GM21717 (cell line): ENCODE measurements around the gene ADAMTSL1.

Experiments used
- ATAC-seq: cut with Tn5 transposase; IDR thresholded peaks from one replicate; pipeline ENCODE4 v1.9.1; 2021; ENCODE audit warnings: mild to moderate bottlenecking, moderate library complexity; ENCODE audit not compliant: unreplicated experiment

ADAMTSL1 gene

GRCh38 chr9:18550286-18550685 lies 76.3 kb downstream of the ADAMTSL1 start:
- no peak for ATAC-seq

DNA sequence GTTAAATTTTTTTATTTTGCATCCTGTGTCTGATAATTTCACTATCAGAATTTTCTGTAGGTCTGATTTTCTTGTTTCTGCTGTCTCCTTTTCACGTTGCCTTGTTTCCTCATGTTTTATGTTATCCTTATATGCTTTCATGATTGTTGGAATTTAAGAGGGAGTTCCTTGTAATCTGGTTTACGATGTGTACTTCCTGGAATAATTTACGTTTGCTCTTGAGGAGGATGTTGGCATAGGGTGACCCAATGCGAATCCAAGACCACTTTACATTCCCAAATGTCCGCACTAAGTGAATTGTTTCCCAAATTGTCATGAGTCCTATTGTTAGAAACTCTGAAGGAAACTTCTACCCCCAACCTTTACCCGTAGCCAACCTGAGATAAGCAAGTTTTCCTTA lies 80.3 kb downstream of the ADAMTSL1 start:
- ATAC-seq = no peak

DNA sequence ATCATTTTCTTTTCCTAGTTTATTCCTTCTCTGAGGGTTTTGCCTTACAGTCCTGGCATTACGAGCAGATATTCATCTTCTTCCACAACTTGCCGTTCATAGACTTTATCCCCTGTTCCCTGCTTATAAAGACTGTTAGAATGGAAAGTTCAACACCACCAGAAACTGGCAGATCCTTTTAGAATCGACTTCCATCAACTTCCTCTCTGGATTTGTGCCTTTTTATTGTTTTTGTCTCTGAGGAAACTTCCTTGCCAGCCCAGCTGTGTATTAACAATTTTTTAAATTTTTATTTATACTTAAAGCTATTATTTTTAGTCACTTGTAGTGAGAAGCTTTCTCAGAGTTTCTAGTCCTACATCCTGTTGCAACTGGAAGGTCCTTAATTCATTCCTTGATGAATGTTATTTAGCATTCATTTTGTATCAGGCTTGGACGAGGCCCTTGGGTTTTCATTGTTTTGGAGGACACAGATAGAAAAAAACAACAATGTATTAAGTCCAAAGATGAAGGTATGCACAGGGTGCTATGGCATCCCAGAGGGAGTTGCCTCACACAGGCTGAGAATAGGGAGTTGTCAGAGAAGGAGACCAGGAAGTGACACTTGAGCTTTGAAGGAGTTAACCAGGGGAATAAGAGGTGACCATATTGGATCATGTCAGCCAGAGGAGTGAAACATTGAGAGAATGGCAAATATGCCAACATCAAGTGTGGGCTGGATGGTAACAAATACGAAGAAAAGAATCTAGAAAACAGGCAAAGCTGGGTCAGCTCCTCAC lies 81.3 kb downstream of the ADAMTSL1 start:
- ATAC-seq = no peak

GRCh38 chr9:18564018-18564880 lies 90.3 kb downstream of the ADAMTSL1 start:
- no peak for ATAC-seq

GRCh38 chr9:18566121-18566520 lies 92.2 kb downstream of the ADAMTSL1 start:
- ATAC-seq = no peak

DNA sequence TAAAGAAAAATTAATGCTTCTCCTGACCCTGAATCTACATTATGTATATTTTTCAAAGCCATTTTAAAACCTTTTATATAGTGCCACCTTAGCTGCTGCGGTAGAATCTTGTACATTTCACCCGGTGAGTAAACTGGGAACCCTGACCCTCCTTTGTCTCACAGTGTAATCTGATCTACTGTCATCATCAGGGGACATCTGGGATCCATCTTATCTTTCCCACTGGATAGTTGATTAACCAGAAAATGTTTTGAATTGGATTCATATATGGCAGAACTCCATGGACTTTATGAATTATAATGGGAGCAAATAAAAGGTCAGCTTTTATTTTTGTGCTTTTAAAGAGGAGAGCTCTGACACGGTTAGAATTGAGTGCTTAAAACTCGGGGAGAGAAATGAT lies 95.0 kb downstream of the ADAMTSL1 start:
- ATAC-seq = no peak

GRCh38 chr9:18569941-18570630 lies 96.1 kb downstream of the ADAMTSL1 start:
- ATAC-seq = no peak

DNA sequence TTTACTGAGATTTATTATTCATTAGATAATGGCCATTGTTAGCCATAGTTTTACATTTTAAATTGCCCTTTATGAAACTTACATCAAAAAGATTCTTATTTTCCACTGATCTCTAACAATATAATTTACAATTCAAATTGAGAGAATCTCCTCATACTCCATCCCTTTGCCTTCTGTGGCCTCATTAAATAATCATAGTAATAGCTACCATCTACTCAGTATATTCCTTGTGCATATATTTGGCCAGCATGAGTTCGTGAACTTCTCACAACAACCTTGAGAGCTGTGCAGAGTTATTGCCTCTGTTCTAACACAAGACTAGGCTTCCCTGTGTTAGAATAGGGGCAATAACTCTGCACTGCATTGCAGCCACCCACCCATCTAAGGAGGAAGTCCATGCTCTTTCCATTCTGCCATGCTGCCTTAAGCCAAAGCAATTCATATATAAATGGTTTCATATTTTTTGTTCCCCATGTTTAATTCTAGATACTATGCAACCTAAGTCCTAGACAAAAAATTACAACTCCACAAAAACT lies 99.1 kb downstream of the ADAMTSL1 start:
- ATAC-seq = no peak

- ATAC-seq = no peak
Measured at GRCh38 chr9:18575686-18576085, 101.7 kb downstream of the ADAMTSL1 start.

DNA sequence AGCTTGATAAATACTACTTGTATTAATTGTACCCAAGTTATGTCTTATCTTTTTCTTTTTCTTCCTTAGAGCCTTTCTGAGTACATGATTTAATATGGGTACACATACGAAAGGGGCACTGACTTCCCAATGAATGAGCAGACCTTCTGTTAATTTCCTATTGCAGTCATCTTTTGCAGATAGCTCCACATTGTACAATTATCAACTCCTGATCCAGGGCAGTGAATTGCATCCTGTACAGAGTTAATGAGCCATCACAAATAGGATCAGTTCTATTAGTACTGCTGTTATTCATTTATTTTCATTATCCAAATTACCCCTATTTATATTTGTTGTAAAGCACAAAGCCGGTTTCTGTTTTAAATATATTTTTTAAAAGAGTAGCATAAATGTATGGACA lies 105.6 kb downstream of the ADAMTSL1 start:
- ATAC-seq = no peak

DNA sequence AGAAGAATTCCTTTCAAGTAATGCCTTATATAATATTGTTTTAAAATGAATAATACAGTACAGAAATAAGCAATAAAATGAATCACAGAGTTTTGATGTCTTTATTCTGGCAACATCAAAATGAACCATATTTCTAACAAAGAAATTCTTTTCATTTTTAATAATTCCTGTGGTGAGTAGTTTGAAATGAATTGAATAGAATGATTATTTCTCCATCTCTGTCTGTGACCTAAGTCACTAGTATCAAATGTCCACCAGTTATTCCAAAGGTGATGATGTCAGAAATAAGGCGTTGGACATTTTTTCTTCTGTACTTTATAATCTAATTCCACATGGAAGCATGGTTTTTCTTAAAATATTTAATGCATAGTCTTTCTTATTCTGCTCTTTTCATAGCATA lies 106.2 kb downstream of the ADAMTSL1 start:
- no peak for ATAC-seq

GRCh38 chr9:18585996-18586395 lies 112.0 kb downstream of the ADAMTSL1 start:
- ATAC-seq = no peak

- no peak for ATAC-seq
Measured at GRCh38 chr9:18588002-18588401, 114.0 kb downstream of the ADAMTSL1 start.

- ATAC-seq = no peak
Measured at GRCh38 chr9:18591261-18591660, 117.3 kb downstream of the ADAMTSL1 start.

GRCh38 chr9:18594837-18595236 lies 120.9 kb downstream of the ADAMTSL1 start:
- ATAC-seq = no peak

DNA sequence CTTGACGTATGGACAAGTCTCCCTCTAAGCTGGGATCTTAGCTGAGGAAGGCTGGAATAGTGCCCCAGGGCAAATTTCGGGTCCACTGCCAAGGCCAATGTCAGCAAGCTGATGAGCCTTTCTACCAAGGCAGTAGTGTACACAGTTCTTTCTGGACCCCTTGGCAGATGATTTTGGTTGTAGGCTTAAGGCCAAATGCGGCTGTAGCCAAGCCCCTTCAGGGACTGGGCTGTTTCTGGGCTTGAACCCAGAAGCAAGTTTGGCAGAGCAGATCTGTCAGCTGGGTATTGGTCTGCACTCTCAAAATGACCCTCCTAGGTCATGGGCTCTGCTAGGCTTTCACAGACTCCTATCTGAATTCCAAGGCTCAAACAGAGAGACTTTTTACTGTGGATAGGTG lies 121.6 kb downstream of the ADAMTSL1 start:
- no peak for ATAC-seq

- ATAC-seq = no peak
Measured at GRCh38 chr9:18596920-18597319, 123.0 kb downstream of the ADAMTSL1 start.

DNA sequence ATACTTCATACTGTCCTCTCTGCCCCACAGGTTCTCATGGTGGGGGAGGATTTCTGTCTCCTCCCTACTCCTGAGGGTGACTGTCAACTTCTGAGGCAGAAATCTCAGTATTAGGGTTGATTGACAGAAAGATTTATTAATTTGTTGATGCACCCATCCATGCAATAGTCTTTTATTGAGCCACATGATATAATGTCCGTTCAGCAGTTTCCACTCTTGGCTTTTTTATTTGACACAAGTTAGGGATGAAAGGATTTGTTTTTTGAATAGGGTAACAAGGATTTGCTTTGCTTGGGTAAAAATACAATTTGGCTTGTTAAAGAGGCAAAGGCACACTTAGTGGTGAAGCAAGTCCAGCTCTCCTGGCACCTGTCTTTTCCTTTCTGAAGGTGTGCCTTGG lies 125.0 kb downstream of the ADAMTSL1 start:
- no peak for ATAC-seq

DNA sequence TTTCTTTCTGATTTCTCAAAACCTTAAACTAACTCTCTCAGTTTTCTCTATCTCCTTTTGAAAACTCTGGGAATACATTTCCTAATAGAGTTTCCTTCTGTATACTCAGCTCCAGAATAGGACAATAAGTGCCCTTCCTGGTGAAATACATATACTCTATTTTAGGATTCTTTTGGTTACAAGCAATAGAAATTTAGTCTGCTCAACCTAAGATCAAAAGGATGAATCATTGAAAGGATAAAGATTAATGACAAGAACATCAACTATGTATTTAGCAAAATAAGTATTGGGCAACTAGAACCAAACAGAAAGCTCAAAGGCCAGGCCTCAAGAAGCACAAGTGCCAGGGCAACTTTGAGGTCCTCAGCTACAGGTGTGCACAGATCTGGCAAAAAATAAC lies 127.1 kb downstream of the ADAMTSL1 start:
- no peak for ATAC-seq

DNA sequence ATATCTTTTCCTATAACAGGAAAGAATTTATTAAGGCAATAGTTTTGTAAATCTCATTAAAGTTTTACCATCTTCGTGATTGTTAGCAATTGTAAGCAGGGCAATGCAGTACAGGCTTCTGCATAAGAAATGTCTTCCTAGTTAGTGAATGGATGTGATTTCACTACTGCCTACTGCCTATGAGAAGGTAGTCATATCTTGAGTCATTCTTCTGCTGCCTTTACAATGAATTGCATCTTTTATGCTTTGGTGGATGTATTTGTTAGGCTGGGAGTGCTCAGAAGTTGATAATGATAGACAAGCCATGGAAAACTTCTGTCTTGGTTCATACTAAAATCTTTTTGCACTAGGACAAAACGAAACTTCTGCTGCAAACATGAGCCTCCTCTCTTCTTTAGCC lies 128.0 kb downstream of the ADAMTSL1 start:
- ATAC-seq = no peak
